ENCODE data around the gene LMNB1.
"Not testable (repeated sequence)": the region's sequence is repeated elsewhere in the genome, so short reads cannot be mapped to it uniquely, and the experiment has no call there.

LMNB1 gene

DNA sequence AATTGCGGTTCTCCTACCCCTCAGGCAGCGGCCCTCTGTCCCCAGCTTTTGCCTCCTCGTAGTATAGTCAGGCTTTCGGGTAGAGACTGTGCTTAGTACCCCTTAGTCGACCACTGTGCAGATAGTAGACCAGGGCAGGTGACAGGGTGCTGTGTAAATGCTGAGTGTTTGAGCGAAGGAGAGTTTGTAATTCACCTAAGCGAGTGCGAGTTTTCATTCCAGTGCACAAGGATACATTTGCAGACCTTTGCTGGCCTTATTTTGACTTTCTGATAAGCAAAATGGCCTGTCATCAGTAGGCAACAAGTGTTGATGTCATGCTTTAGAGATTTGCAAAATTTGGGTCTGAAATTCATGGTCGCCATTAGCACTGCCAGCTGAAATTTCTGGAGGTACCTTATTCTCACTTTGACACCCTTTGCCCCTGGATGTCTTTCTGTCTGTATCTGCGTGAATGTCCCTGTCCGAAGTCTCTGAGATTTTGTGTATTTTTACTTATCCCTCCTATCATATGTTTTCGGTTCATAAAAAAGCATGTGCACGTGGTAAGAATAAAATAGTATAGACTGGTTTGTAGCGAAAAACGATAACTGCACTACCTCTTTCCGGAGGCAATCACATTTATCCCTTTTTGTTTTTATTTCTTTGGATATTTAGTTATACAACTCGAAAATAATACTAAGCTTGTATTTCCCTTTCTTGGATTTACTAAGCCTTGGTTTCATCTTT, 1.9 kb downstream of the LMNB1 start:
- peak; percentile 48 for DNase-seq

DNA sequence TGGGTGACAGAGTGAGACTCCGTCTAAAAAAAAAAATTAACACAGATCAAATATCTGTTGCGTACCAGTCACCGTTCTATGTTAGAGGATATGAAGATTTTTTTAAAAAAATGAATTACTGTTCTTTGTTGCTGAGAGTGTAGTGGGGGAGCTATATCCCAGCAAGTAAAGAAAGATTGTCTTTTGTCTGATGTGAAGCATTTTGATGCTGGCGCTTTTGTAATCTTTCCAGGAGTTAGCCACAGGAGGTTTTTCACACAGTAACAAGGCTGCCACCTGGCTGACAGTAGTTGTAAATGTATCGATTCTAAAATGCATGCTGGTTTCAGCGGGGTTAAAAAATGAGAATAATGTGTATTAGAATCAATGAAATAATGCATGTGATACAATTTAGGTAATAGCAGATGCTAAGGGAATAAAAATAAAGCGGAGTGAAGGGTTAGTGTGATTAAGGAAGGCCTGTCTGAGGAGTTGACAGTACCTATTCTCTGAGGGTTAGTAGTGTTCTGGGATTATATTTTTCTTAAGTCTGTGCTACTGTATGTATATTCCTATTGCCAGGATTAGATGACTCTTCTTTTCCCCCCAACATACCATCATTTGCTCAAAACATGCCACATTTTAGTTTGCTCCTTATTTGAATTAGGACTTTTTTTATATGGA, 3.4 kb downstream of the LMNB1 start:
- DNase-seq: peak; percentile 91

DNA sequence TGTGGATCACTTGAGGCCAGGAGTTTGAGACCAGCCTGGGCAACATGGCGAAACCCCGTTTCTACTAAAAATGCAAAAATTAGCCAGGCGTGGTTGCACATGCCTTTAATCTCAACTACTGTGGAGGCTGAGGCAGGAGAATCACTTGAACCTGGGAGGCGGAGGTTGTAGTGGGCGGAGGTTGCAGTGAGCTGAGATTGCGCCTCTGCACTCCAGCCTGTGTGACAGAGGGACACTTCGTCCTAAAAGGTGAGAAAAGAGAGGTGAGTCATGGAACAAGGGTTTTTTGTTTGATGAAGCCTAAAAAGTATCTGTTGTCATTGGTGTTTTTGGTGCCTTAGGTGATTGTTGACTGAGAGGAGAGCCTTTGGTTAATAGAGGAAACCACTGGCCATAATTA, 11.5 kb downstream of the LMNB1 start:
- not testable (repeated sequence) for DNase-seq

DNA sequence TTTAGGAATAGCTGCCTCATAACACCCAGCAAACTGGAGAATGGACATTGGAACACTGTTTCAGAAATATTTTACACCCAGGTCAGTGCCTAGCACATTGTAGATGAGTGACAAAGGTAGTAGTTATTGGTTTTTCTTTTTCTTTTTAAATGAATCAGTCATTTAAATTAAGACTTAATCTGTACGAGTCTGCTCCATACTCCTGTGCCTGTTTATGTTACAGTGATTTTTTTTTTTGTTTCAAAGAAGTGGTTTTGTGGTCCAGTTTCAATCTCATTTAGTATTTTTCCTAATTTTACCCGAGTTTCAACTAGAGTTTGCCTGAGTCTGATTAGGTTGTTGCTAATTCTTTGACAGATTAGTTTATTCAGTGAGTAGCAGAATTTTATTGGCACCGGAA, 16.2 kb downstream of the LMNB1 start:
- DNase-seq: no peak

DNA sequence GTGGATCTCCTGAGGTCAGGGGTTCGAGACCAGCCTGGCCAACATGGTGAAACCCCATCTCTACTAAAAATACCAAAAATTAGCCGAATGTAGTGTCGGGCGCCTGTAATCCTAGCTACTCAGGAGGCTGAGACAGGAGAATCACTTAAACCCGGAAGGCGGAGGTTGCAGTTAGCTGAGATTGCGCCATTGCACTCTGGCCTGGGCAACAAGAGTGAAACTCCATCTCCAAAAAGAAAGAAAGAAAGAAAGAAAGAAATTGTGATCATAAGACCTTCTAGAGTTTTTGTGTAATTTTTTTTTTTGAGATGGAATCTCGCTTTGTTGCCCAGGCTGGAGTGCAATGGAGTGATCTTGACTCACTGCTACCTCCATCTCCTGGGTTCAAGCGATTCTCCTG, 16.7 kb downstream of the LMNB1 start:
- not testable (repeated sequence) for DNase-seq

DNA sequence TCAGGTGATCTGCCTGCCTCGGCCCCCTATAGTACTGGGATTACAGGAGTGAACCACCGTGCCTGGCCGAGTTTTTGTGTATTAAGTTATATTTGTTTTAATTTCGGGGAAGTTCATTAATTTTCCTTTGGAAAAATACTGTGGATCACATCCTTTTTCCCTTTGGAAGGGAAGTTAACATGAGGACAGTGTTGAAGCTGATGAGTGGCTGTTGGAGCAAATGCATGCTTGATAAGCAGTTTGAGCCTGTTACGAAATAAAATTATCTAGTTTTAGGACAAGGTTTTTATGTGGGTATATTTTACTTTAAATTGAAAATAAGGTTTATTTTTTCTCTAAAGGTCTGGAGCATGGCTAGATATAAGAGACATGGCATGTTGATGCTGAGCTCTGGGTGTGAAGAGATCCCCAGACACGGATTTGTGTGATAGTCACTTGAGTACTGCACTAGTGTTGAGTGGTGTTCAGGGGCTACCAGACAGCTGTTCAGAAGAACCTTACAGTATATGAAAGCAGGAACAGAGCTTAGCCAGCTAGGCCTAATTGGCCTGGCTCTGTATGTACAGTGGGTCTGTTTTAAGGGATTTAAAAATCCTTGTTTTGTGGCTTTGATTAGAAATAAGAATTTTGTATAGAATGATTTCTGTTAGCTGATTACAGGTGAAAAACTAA, 17.4 kb downstream of the LMNB1 start:
- no peak for DNase-seq

DNA sequence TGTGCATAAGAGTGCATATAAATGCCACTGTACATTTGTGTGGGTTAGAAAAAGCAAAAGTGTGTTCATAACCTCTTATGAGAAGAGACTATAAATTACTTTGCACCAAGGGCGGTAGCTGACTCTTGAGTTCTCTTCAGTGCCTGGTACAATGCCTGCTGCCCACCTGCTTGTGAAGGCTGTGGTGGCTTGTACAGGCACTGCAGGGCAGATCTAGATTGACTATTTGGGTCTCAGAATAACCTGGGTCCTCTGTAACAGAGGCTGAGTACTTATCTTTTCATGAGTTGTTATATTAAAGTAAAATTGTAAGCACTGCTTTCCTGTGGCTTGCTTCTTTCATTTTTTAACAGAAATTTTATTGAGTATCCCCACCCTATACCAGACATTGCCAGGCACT, 22.8 kb downstream of the LMNB1 start:
- DNase-seq: no peak

DNA sequence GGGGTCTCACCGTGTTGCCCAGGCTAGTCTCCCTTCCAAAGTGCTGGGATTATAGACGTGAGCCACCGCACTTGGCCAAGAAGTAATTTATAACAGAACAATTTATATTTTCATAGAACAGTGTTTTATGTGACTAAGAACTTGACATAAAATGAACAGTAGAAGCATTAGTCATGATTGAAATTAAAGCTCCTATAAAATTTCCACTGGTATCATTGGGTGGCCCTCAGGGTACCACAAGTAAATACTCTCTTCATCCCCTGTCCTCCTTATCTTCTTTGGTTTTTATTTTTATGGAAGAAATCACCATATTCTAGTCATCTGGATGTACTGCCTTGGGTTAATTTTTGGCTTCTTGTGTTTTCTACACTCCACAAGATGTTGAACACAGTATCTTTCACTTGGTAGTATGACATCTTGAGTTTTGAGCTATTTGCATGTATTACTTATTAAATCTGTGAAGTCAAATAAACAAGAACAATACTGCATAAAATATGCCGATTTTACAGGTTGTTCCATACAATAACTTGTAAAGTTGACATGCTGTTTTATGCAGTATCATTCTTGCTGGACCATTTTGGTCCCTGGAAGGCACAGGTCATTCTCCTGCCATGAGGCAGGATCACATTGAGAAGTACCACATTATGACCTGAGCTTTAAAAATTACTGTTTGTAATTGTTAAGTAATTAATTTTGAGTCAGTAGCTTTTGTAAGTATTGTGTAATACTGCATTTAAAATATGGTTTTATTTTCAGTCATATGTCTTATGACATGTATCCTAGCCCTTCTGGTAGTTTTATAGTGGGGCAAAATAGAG, 24.4 kb downstream of the LMNB1 start:
- DNase-seq: no peak

DNA sequence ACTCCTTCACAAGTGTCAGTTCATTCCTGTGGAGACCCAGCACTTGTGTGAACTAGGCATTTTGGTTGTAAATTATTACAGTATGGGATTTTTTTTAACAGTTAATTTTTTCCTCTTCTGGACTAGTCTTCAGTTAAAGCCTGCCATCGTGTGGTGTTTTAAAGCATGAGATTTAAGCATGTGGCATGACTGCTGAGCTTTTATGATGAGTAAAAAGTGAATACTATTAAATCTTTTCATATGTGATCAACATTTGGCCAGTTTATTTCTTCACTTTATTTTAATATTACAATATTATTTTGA, 25.0 kb downstream of the LMNB1 start:
- peak; percentile 75 for DNase-seq

DNA sequence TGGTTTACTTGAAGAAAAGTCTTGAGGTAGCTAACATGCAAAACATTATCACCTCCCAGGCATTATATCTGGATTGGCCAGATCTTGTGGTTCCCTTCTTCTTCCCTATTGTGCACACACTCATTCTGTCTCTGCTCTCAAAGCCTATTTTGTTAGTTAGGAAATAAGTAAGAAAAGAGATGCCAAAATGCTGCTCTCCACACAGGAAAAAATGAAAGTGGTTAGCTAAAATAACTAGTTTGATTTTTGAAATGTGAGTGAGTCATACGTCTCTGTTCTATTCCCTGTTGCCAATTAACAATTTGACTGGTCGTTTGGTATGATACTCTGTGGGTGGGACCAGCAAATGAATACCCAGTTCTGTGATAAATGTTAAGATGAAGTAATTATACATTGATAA, 28.1 kb downstream of the LMNB1 start:
- DNase-seq: peak; percentile 27

DNA sequence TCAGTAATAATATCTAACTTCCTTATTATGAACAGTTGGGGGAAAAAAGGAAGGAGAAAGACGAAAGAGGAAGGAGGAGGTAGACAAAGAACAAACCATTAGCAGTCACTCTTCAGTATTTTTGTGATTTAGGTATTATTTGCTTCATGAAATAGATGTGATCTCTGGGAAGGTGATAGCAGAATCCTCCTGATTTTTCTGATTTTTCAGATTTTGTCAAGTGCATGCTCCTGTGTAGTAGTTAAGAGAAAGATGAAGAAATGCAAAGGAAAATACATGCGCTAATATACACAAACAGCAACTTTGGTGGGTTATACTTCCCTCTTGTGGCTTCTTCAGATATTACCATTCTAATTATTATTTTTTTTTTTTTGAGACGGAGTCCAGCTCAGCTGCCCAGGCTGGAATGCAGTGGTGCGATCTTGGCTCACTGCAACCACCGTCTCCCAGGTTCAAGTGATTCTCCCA, 31.6 kb downstream of the LMNB1 start:
- peak; percentile 77 for DNase-seq

DNA sequence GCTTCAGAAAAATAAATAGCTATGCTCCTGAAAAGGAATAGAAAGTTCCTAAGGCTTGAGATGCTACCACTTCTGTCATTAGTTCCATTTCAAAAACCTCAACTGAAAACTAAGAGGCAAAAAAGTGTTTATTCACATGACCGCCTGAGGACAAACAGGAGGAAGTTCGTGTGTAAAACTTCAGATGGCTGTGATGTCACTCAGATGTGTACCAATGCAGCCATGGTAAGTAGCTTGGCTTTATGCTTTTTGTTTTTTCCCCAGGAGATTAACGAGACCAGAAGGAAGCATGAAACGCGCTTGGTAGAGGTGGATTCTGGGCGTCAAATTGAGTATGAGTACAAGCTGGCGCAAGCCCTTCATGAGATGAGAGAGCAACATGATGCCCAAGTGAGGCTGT, 33.0 kb downstream of the LMNB1 start:
- no peak for DNase-seq

DNA sequence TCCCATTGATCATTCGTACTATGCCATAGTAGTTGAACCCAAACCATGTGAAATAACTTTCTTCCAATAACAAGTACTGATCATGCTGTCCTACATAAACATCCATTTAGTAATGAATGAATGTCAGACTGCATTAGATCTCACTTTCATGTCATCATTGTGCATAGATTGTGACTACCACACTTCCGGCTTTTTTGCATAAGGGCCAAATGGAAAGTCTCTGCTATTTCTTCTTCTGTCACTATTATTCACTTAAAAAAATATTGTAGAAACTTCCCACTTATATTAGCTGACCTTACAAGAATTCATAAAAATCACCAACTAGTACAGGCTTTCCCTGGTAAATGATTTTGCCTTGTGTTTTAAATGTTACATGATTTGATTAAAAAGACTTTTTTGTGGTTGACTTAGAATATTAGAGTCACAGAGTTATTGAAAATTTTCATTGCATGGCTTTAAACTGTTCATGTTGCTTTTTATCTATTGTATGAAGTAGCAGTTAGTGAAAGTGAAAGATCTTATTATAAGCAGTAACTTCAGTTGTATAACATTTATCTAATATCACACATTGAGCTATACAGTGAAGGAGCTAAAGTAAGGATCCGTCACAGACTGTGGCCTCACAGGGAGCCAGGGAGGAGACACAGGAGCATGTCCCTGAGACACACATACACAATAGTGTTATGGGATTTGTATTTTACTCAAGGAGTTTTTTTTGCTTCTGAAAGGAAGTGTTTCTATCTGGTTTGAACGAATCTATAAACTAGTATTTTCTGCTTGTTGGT, 33.9 kb downstream of the LMNB1 start:
- peak; percentile 67 for DNase-seq

DNA sequence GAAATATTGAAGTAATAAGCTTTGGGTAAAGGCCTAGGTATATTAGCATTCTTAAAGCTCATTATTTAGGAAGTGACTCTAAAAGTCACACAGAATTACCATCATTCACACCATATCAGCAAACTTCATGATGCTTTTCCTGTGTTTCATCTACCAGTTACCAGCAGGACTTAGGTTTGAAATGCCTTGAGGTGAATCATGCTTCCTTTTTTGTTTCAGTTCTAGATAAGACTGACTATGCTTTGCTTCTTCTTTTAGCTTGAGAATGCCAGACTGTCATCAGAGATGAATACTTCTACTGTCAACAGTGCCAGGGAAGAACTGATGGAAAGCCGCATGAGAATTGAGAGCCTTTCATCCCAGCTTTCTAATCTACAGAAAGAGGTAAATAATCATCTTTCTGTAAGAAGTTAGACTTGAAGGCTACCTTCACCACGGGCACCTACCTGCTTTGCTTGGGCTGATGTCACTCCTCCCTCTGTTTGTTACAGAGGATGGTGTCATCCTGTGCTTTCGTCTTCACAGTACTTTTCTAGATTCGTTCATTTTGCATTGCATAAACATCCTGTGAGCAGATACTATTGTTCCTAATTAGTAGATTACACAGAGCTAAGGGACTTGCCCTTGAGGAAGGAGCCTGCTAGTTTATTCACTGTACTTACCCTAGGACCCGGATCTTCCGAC, 34.7 kb downstream of the LMNB1 start:
- peak; percentile 58 for DNase-seq

DNA sequence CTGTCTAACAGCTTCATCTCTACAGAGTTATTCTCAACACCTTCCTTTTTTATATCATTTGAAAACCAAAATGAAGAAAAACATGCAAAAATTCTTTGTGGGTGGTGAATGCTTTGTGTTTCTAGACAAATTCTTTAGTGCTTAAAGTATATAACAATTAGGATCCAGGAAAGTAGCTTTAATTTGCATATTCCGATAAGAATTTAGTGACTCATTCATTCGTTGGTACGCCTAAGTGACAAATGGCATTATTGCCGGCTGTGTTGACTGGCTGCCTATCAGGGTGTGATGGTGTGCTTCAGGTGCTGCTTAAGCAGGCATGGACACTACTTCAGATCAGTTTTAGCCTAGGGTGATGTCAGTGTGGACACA, 35.2 kb downstream of the LMNB1 start:
- no peak for DNase-seq

DNA sequence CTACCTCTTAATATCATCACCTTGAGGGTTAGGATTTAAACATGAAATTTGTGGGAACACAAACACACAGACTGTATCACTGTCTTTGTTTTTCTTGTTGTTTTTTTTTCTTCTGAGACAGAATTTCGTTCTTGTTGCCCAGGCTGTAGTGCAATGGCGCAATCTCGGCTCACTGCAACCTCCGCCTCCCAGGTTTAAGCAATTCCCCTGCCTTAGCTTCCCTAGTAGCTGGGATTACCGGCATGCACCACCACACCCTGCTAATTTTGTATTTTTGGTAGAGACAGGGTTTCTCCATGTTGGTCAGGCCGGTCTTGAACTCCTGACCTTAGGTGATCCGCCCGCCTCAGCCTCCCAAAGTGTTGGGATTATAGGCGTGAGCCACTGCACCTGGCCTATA, 36.9 kb downstream of the LMNB1 start:
- not testable (repeated sequence) for DNase-seq

DNA sequence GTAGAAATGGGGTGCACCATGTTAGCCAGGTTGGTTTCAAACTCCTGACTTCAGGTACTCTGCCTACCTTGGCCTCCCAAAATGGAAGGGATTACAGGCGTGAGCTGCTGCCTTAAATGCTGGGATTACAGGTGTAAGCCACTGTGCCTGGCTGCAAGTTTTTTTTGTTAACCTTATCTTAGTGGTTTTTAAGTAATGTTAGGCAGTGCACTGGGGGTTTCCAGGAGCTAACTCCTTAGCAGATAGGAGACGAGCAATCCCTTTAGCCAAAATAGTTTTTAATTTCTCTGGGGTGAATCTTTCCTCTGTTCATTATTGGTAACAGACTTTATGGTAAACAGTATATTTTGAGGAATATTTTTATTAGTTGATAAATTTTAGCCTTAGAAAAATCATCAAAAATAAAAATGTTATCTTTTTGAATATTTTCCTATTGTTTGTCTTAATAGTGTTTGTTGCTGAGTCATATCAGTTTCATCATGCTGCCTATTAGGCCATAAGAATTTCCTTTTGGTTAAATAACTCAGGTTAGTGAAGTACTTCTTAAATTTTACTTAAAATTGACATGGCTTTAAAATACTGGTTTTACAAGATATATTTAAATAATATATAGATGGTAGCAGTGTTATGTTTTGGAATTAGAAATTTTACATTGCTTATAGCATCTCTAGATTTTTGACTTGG, 37.9 kb downstream of the LMNB1 start:
- peak; percentile 41 for DNase-seq

DNA sequence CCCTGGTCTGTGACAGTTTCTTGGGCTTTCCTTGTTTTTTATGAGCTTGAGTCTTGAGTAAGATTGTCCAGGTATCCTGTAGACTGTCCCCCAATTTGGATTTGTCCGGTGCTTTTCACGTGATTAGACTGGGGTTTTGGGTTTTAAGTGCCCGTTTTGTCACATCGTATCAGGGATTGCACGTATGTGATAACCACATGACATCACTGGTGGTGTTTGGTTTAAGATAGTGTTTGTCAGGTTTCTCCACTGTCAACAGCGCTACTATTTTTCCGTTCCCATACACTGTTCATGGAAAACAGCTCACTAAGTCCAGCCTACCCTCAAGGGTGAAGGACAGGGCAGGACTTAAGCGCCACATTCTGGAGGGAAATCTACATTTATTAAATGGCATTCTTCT, 39.7 kb downstream of the LMNB1 start:
- no peak for DNase-seq

DNA sequence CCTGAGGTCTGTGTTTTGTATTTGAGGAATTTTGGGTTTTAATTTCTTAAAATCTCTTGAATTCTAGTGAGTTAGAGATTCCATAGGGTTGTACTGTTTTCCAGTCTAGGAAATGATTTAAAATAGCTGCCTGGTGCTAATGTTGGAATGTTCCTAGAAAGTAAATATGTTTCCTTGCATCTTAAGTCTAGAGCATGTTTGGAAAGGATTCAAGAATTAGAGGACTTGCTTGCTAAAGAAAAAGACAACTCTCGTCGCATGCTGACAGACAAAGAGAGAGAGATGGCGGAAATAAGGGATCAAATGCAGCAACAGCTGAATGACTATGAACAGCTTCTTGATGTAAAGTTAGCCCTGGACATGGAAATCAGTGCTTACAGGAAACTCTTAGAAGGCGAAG, 41.8 kb downstream of the LMNB1 start:
- no peak for DNase-seq

DNA sequence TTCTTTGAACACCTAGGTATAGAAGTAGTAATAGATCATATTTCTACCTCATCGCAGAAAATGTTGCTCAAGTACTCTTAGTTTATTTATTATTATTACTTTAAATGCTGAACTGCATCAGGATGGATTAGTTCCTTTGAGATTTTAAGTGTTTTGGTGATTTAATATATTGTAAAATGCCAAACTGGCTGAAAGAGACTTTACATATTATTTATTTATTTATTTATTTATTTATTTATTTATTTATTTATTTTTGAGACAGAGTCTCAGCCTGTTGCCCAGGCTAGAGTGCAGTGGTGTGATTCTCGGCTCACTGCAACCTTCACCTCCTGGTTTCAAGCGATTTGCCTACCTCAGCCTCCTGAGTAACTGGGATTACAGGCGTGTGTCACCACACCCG, 42.3 kb downstream of the LMNB1 start:
- DNase-seq: no peak

DNA sequence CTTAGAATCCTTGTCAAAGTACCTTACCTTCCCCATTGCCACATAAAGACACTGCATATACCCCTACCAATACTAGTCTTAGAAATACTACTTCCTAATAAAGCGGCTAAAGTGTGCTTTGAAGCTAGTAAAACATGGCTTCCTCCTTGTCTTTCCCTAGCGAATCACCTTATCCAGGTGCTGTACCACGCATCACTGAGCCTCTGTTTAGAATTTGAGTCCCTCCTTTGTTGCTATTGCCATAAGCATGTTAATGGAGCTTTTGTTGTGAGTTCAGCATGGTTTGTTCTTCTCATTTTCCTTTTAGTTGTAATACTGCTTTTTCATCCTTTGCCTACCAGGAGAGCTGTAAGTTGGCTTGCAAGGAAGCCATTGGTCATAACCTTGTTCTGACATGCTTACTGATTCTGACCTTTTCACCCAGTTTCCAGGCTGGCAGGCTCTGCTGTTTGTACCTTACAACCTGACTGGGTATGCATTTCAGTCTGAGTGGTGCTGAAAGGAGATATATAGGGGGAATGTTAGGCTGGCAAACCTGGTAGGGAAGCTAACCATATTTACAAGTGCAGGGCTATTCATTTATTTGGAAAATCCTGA, 49.8 kb downstream of the LMNB1 start:
- DNase-seq: no peak

Measured in hematopoietic multipotent progenitor cell treated with erythropoietin and hydrocortisone succinate and interleukin-3 and kit ligand, for 6 days (in vitro differentiated cells).